GM21367 (cell line): ENCODE measurements around the gene SLC15A1.
"Not testable (repeated sequence)": the region's sequence is repeated elsewhere in the genome, so short reads cannot be mapped to it uniquely, and the experiment has no call there.

ENCODE experiments used
- ATAC-seq: cut with Tn5 transposase; IDR thresholded peaks from one replicate; pipeline ENCODE4 v1.9.1; 2021; ENCODE audit not compliant: unreplicated experiment

The SLC15A1 gene

GRCh38 chr13:98664510-98664909 lies 88.0 kb downstream of the SLC15A1 start:
- ATAC-seq = no peak

GRCh38 chr13:98664047-98664446 lies 88.4 kb downstream of the SLC15A1 start:
- no peak for ATAC-seq

DNA sequence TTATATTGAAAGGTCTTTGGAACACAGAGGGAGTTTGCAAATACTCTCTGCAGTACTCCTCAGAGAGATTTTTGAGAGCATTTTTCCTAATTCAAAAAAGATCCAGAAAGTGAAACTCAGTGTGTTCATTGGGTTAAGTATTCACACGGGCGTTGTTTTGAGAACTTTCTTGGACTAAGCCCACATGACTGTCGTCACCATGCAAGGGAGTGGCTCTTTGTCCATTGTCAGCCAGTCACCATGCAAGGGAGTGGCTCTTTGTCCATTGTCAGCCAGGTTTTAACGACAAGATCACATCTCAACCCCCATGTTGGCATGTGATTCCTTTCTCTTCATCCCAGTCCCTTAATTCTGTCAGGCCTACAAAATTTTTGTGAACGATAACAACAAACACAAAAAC lies 94.3 kb downstream of the SLC15A1 start:
- no peak for ATAC-seq

- ATAC-seq = no peak
These were observed 94.9 kb downstream of the SLC15A1 start for GRCh38 chr13:98657506-98658085.

DNA sequence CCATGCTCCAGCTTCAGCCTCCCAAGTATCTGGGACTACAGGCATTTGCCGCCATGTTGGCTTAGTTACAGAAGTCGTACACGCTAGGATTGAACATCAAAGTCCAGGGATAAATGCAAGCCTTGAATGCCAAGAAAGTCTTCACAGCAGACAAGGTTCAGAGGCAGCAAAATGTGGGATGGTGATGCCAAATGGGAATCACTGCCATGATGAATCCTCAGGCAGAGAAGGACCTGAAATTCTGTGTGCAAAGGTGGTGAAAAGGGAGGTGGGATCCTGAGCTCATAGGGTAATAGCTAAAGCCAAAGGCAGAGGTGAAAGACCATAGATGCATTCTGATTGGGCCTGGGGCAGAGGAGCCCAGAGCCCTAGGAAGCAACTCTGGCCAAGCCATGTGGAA lies 96.2 kb downstream of the SLC15A1 start:
- no peak for ATAC-seq

DNA sequence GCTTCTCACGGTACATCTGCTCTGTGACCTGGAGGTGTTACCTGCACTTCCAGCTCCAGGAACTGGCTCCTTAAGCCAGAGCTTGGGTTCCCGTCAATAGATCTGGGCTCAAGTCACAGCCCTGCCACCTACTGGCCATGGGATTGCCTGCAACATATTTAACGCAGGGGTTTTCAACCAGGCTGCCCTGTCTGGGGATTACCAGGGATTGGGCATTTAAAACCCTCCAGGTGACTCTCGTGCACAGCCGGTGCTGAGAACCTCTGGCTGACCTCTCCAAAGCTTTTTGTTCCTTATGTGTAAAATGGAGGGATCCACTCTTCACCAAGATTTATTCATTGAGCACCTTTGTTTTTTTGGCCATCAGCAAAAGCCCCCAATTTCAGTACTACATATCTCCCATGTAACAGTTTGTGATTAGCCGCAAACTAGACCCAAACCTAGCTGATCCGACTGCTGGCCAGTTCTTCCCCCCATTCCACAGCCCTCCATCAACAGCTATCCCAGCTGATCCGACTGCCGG lies 98.9 kb downstream of the SLC15A1 start:
- peak; percentile 86 for ATAC-seq

DNA sequence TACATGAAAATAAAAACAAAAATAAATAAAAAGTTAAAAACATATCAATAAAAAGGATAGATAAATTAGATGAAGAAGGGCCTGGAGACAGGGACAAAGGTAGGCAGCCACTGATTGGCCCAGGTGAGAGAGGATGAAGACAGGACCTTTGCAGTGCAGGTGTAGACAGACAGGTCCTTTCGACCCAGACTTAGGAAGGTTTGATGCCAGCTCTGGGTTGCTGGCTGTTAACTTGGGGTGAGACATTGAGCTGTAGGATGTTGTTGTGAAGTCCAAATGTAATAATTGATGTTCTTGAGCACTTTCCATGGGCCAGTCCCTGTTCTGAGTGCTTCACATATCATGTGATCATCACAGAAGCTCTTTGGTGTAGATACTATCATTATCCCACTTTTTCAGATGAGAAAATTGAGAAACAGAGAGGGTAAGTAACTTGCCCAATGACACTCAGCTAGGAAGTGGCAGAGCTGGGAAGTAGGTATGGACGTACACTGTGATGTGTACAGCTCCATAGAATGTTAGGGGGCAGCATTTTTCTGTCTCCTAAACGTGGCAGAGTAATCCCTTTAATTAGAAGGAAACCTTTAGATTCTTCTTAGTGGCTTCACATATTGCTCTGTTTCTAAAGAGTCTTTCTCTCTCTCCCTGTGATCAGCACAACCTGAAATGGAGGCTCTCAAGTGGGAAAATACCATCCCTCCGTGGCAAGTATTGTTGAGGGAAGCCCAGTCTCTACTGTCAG lies 99.6 kb downstream of the SLC15A1 start:
- ATAC-seq = no peak

GRCh38 chr13:98652276-98652675 lies 100.2 kb downstream of the SLC15A1 start:
- ATAC-seq = no peak

DNA sequence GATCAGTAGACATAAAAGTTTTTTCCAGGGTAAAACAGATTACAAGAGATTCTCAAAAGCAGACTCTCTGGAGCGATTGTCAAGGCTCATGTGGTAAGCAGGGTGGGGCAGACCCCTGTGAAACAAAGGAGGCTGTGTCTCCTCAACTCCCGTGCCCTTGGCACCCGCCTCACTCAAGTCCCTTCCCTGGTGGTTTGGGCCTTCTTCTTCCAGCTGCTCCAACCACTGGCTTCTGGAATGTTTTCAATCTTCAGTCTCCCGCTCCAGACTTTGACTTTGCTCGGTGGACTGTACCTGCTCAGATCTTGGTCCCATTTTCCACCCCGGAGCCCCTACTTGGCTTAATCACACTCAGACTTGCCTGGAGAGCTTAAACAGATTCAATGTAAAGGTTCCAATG lies 100.7 kb downstream of the SLC15A1 start:
- no peak for ATAC-seq

- ATAC-seq = no peak
These were observed 101.9 kb downstream of the SLC15A1 start for GRCh38 chr13:98650396-98651107.

DNA sequence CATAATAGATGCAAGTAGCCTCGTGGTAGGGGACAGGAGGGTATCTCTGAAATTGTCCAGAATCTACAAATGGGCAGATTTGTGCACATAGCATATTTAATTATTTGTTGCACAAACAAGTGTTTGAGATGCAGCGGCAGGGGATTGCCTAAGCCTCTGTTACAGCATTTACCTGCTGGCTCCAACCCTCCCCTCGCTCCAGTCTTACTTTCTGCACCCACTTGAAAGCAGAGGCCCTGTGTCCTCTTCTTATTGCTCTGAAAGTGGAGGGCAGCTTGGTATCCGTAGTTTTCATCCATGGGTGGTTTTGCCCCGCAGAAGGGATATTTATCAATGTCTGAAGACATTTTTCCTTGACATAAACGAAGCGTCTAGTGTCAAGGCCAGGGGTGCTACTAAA lies 102.6 kb downstream of the SLC15A1 start:
- ATAC-seq = no peak

DNA sequence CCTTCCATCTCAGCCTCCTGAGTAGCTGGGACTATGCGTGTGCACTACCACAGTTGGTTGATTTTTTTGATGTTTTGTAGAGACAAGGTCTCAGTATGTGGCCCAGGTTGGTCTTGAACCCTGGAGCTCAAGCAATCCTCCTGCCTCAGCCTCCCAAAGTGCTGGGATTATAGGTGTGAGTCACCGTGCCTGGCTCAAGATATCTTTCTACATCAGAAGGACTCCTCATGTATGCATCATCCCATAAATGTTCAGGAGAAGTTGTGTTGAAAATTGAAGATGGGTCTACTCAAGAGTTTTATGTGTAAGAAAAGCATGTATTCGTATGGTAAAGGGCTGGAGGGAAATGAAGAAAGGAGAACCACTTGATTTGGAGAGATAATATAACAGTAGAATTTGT lies 103.8 kb downstream of the SLC15A1 start:
- no peak for ATAC-seq

DNA sequence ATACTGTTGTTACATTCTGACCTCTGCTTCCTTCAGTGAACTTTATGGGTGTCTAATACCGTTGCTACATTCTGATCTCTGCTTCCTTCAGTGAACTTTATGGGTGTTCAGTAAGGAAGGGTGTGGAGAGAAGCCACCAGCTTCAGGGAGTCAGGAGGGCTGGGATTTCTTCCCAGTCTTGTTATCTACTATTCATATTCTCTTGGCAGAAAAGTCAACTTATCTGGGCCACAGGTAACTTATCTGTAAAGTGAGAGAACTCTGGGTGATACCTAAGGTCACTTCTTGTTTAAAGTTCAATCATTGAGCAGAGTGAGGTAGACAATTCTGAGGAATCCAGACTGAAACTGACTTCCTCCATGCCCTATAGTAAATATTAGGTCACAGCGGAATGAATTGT lies 104.3 kb downstream of the SLC15A1 start:
- no peak for ATAC-seq

- ATAC-seq = no peak
These were observed 105.4 kb downstream of the SLC15A1 start for GRCh38 chr13:98647121-98647520.

DNA sequence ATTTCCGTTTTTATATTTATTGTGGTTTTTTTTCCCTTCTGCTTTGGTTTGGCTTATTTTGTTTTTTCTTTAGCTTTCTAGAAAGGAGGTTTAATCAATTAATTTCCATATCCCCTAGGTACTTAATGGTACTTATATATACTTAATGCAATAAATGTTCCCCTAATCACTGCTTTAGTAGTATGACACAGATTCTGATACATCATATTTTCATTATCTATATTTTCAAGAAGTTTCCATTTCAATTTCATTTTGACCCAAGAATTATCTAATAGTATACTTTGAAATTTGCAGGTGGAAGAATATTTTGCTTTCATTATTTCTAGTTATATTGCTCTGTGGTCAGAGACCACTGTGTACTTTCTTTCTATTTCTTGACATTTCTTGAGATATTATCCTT lies 109.0 kb downstream of the SLC15A1 start:
- no peak for ATAC-seq

DNA sequence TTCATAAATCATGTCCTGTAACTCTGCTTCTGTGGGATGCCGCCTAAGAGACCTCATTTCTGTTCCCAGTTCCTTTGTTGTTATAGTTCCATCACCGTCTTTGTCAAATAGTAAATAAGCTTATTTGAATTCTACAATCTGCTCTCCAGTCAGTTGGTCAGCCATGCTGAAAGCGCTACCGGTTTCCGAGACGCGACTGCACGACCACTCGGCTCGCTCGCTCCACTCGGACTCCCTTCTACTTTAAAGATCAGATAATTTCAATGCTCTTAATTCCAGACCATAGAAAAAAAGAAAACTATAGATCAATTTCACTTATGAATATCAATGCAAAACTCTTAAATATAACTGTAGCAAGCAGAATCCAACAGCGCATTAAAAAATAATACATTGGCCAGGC lies 111.4 kb downstream of the SLC15A1 start:
- no peak for ATAC-seq

DNA sequence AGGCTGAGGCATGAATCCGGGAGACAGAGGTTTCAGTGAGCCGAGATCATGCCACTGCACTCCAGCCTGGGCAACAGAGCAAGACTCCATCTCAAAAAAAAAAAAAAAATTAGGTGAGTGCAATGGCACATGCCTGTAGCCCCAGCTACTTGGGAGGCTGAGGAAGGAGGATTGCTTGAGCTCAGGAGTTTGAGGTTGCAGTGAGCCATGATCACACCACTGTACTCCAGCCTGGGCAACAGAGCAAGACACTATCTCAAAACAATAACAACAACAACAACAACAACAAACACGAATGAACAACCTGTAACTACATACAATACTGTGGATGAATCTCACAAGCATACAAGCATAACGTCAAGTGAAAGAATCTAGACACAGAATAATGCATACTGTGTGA lies 112.7 kb downstream of the SLC15A1 start:
- ATAC-seq = not testable (repeated sequence)

- ATAC-seq = not testable (repeated sequence)
These were observed 114.1 kb downstream of the SLC15A1 start for GRCh38 chr13:98638352-98638751.
